Panc1 (cell line): ENCODE measurements around the gene KIF26B. TPM values are rescaled to one million over a fixed set of nuclear protein-coding genes. Genes with fewer than 3 reads are reported as not detected.

Experiments used
- ATAC-seq: fragments of 200-7000 bp; cut with Tn5 transposase; 2 replicates; pipeline ENCODE4 v1.9.1; 2020; ENCODE audit warnings: mild to moderate bottlenecking, moderate library complexity
- BruUV-seq: library from RNA; stranded (reverse); fragments of 400-500 nt; replicated peaks from 2 replicates; lab custom pipeline; 2021; lab: Mats Ljungman, UMichigan
- CTCF ChIA-PET: fragments of 300-600 bp; sonication (Branson Sonifier 250); formaldehyde crosslinking; loops from one replicate; lab custom pipeline; 2022; ENCODE audit warnings: antibody characterized with exemption; lab: Charles Lee
- POLR2A ChIA-PET: fragments of 300-600 bp; sonication (Branson Sonifier 250); formaldehyde crosslinking; loops from one replicate; lab custom pipeline; 2022; ENCODE audit warnings: antibody characterized with exemption; lab: Charles Lee
- DNase-seq: peaks from one replicate; pipeline ENCODE4 v3.0.0-alpha.2; 2010; ENCODE audit warnings: low read depth, low spot score
- H3K27ac ChIP-seq: 2 replicates; pipeline ENCODE4 v1.5.1; 2011; ENCODE audit warnings: mild to moderate bottlenecking, low read length, inconsistent platforms
- H3K27me3 ChIP-seq: fragments of 200-500 bp; sonication (Bioruptor generic); 2 replicates; pipeline ENCODE4 v1.6.0; 2014; ENCODE audit warnings: low read length, inconsistent platforms; ENCODE audit not compliant: control insufficient read depth, insufficient read depth
- H3K36me3 ChIP-seq: fragments of 200-500 bp; sonication (Bioruptor generic); 2 replicates; pipeline ENCODE4 v1.5.1; 2014; ENCODE audit warnings: inconsistent platforms, mild to moderate bottlenecking, low read length, moderate library complexity; ENCODE audit not compliant: control insufficient read depth, insufficient read depth
- H3K4me1 ChIP-seq: 2 replicates; pipeline ENCODE4 v1.5.1; 2011; ENCODE audit warnings: inconsistent platforms, mild to moderate bottlenecking, low read length, moderate library complexity; ENCODE audit not compliant: control insufficient read depth, insufficient read depth
- H3K4me3 ChIP-seq, 2 experiments: 2 replicates each; pipeline ENCODE4 v1.5.1; 2011 to 2012; ENCODE audit warnings: low read depth in 2 of 2, low read length in 2 of 2, mild to moderate bottlenecking in 2 of 2, inconsistent platforms in 1 of 2, moderate library complexity in 1 of 2
- H3K9me3 ChIP-seq: fragments of 200-500 bp; sonication (Bioruptor generic); 2 replicates; pipeline ENCODE4 v1.5.1; 2014; ENCODE audit warnings: low read depth, mild to moderate bottlenecking, inconsistent platforms, low read length, moderate library complexity; ENCODE audit not compliant: control insufficient read depth, insufficient read depth
- POLR2AphosphoS5 ChIP-seq: IDR thresholded peaks from 2 replicates; pipeline ENCODE4 v1.6.1; 2012; ENCODE audit warnings: mild to moderate bottlenecking, low read depth, low read length, moderate library complexity
- SIN3A ChIP-seq: IDR thresholded peaks from 2 replicates; pipeline ENCODE4 v1.6.1; 2012; ENCODE audit warnings: low read depth, mild to moderate bottlenecking, low read length, moderate library complexity, borderline replicate concordance; ENCODE audit not compliant: insufficient read depth
- TCF7L2 ChIP-seq: IDR thresholded peaks from 2 replicates; pipeline ENCODE4 v1.6.1; 2011; ENCODE audit warnings: mild to moderate bottlenecking, low read depth, low read length, inconsistent platforms
- in situ Hi-C: cut with HindIII; loops from 2 replicates; pipeline ENCODE4 v1.10.0; 2016; ENCODE audit warnings: low sequenced_read_pairs, low pct_unique_long_range_greater_than_20kb
- intact Hi-C: fragments of 100-400 bp; cut with micrococcal nuclease; formaldehyde crosslinking; loops from one replicate; pipeline ENCODE4 v1.10.0; 2022; ENCODE audit not compliant: unreplicated experiment
- total RNA-seq: library from RNA; stranded (reverse); gene quantifications from one replicate; pipeline ENCODE4 v1.2.1, GENCODE V29; 2021; ENCODE audit not compliant: unreplicated experiment
- TF ChIP-seq, protein P1 (sequence below): fragments of 450-650 bp; IDR thresholded peaks from 2 replicates; pipeline ENCODE4 v1.5.1; 2017; ENCODE audit warnings: mild to moderate bottlenecking
- TF ChIP-seq, protein P2 (sequence below), 2 experiments: IDR thresholded peaks; 2 replicates each; pipeline ENCODE4 v1.6.1; 2011 to 2012; ENCODE audit warnings: low read depth in 2 of 2, control low read depth in 1 of 2, low read length in 1 of 2, mild to moderate bottlenecking in 1 of 2, moderate library complexity in 1 of 2; ENCODE audit not compliant: insufficient read depth in 1 of 2

KIF26B gene
- total RNA-seq, 1 experiment from 2014 or later: 0.33 TPM

DNA sequence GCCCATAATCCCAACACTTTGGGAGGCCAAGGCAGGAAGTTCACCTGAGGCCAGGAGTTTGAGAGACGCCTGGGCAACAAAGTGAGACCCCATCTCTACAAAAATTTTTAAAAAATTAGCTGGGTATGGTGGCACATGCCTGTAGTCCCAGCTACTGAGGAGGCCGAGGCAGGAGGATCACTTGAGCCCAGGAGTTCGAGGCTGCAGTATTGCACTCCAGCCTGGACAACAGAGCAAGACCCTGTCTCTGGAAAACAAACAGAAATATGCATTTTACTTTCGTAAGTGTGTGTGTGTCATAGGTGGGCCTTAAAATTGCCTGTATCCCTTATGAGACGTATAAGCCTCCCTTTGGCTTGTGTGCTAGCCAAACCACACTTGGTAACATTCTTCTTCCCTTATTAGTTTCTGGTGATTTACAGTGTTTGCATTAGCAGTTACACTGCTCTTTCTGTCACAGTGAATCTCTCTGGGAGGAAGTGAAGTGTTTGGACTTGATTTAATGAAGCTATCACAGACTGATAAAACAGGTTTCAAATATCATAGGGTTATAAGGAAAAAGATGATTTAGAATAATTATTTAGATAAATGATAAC, 48.9 kb upstream of the KIF26B start:
- Histone ChIP-seq H3K36me3 (no peaks in the 10 kb centered on the region), H3K27me3 (no peaks in the 10 kb centered on the region), H3K27ac (no peak overlapping the region), H3K4me1 (no peaks in the 10 kb centered on the region), H3K4me3 (no peak overlapping the region), H3K9me3 (no peaks in the 10 kb centered on the region)
- no peak for ATAC-seq
- POLR2A ChIA-PET: interaction anchor here (0.6 kb wide), 1 partner anchor 15 kb away, joined by 3 read pairs; no protein-coding TSS in a partner anchor
- intact Hi-C loops: no loop called here
- CTCF ChIA-PET: no interaction called here
- DNase-seq: no peak
- in situ Hi-C loops: no loop called here
- BruUV-seq: no TSS peak
- TF ChIP-seq SIN3A (no peak), TCF7L2 (no peak), POLR2AphosphoS5 (no peak)
- TF ChIP-seq, protein P1, sequence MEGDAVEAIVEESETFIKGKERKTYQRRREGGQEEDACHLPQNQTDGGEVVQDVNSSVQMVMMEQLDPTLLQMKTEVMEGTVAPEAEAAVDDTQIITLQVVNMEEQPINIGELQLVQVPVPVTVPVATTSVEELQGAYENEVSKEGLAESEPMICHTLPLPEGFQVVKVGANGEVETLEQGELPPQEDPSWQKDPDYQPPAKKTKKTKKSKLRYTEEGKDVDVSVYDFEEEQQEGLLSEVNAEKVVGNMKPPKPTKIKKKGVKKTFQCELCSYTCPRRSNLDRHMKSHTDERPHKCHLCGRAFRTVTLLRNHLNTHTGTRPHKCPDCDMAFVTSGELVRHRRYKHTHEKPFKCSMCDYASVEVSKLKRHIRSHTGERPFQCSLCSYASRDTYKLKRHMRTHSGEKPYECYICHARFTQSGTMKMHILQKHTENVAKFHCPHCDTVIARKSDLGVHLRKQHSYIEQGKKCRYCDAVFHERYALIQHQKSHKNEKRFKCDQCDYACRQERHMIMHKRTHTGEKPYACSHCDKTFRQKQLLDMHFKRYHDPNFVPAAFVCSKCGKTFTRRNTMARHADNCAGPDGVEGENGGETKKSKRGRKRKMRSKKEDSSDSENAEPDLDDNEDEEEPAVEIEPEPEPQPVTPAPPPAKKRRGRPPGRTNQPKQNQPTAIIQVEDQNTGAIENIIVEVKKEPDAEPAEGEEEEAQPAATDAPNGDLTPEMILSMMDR: no peak
- TF ChIP-seq, protein P2, sequence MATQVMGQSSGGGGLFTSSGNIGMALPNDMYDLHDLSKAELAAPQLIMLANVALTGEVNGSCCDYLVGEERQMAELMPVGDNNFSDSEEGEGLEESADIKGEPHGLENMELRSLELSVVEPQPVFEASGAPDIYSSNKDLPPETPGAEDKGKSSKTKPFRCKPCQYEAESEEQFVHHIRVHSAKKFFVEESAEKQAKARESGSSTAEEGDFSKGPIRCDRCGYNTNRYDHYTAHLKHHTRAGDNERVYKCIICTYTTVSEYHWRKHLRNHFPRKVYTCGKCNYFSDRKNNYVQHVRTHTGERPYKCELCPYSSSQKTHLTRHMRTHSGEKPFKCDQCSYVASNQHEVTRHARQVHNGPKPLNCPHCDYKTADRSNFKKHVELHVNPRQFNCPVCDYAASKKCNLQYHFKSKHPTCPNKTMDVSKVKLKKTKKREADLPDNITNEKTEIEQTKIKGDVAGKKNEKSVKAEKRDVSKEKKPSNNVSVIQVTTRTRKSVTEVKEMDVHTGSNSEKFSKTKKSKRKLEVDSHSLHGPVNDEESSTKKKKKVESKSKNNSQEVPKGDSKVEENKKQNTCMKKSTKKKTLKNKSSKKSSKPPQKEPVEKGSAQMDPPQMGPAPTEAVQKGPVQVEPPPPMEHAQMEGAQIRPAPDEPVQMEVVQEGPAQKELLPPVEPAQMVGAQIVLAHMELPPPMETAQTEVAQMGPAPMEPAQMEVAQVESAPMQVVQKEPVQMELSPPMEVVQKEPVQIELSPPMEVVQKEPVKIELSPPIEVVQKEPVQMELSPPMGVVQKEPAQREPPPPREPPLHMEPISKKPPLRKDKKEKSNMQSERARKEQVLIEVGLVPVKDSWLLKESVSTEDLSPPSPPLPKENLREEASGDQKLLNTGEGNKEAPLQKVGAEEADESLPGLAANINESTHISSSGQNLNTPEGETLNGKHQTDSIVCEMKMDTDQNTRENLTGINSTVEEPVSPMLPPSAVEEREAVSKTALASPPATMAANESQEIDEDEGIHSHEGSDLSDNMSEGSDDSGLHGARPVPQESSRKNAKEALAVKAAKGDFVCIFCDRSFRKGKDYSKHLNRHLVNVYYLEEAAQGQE (IDR thresholded peaks at IDR 0.05; ENCODE audit: insufficient read depth in 1 of 2, low read depth in 2 of 2, low read length in 1 of 2): no peak

DNA sequence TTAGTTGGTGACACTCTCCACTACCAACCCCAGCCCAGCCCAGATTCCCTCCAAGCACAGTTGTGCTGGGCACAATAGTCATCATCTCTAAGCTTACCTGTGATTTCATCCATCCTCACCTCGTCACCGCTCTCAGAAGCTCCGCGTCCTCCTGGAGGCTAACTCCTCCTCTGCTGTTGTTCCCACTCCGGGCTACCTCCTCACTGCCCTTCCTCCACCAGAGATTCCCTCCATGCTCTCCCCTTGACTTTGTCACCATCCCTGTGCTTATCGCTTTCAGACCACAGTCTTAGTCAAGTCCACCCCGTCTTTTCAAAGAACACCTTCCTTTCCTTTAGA, 47.0 kb upstream of the KIF26B start:
- Histone ChIP-seq H3K4me3 (no peak overlapping the region), H3K9me3 (no peaks in the 10 kb centered on the region), H3K4me1 (no peaks in the 10 kb centered on the region; the same call in 1 of the 2 replicates), H3K27me3 (no peaks in the 10 kb centered on the region), H3K36me3 (no peaks in the 10 kb centered on the region), H3K27ac (no peak overlapping the region)
- intact Hi-C loops (no loop called here), in situ Hi-C loops (no loop called here)
- DNase-seq (no peak), ATAC-seq (no peak)
- ChIA-PET POLR2A (no interaction called here), CTCF (no interaction called here)
- TF ChIP-seq, protein P2 (IDR thresholded peaks at IDR 0.05; ENCODE audit: insufficient read depth in 1 of 2, low read depth in 2 of 2, low read length in 1 of 2): no peak
- TF ChIP-seq, protein P1: no peak
- TF ChIP-seq TCF7L2: no peak
- TF ChIP-seq POLR2AphosphoS5: no peak
- TF ChIP-seq SIN3A: no peak
- no TSS peak for BruUV-seq
